DOHH2 (cell line): ENCODE data around the gene PHF20.

Source experiments
- H3F3A ChIP-seq: fragments of 200-600 bp; sonication (generic), shearing (Covaris generic); 2 replicates; pipeline ENCODE4 v1.6.0; 2016; ENCODE audit warnings: antibody characterized with exemption, mild to moderate bottlenecking; ENCODE audit not compliant: control insufficient read depth, insufficient read depth
- H3K27ac ChIP-seq: fragments of 200-600 bp; sonication (generic); 2 replicates; pipeline ENCODE4 v1.5.1; 2014; ENCODE audit warnings: low read depth, mild to moderate bottlenecking, low read length, moderate library complexity
- H3K27me3 ChIP-seq: fragments of 200-600 bp; sonication (generic); 2 replicates; pipeline ENCODE4 v1.6.1; 2014; ENCODE audit warnings: mild to moderate bottlenecking, low read length, mixed read lengths; ENCODE audit not compliant: control insufficient read depth
- H3K36me3 ChIP-seq: fragments of 200-600 bp; sonication (generic); 2 replicates; pipeline ENCODE4 v1.6.1; 2014; ENCODE audit warnings: mild to moderate bottlenecking, low read length, moderate library complexity, mixed read lengths; ENCODE audit not compliant: control insufficient read depth
- H3K4me1 ChIP-seq: fragments of 200-600 bp; sonication (generic); 2 replicates; pipeline ENCODE4 v1.6.1; 2014; ENCODE audit warnings: mild to moderate bottlenecking, low read length, mixed read lengths; ENCODE audit not compliant: control insufficient read depth
- H3K4me2 ChIP-seq: fragments of 200-600 bp; sonication (generic); 2 replicates; pipeline ENCODE4 v1.6.0; 2014; ENCODE audit warnings: mild to moderate bottlenecking, low read length, moderate library complexity
- H3K4me3 ChIP-seq: fragments of 200-600 bp; sonication (generic); 2 replicates; pipeline ENCODE4 v1.5.1; 2014; ENCODE audit warnings: mild to moderate bottlenecking, low read length, mixed read lengths
- H3K79me2 ChIP-seq: fragments of 200-600 bp; sonication (generic); 2 replicates; pipeline ENCODE4 v1.6.1; 2014; ENCODE audit warnings: mild to moderate bottlenecking, low read length, mixed read lengths; ENCODE audit not compliant: control insufficient read depth
- H3K9me2 ChIP-seq: fragments of 200-600 bp; sonication (generic); replicated peaks from 2 replicates; pipeline ENCODE4 v1.6.1; 2014; ENCODE audit warnings: mild to moderate bottlenecking, low read length, mixed read lengths; ENCODE audit not compliant: control insufficient read depth
- H3K9me3 ChIP-seq: fragments of 200-600 bp; sonication (generic); 2 replicates; pipeline ENCODE4 v1.6.1; 2014; ENCODE audit warnings: antibody characterized with exemption, low read length, mixed read lengths; ENCODE audit not compliant: control insufficient read depth, insufficient read depth
- H4K20me1 ChIP-seq: fragments of 200-600 bp; sonication (generic); 2 replicates; pipeline ENCODE4 v1.6.0; 2014; ENCODE audit warnings: low read depth, mild to moderate bottlenecking, antibody characterized with exemption, low read length, moderate library complexity; ENCODE audit not compliant: control insufficient read depth, insufficient read depth
- EZH2phosphoT487 ChIP-seq: fragments of 200-600 bp; sonication (generic); IDR thresholded peaks from 2 replicates; pipeline ENCODE4 v1.6.1; 2017; ENCODE audit warnings: borderline replicate concordance, mild to moderate bottlenecking, antibody characterized with exemption, low read length, moderate library complexity, mixed read lengths
- TF ChIP-seq, protein P1 (sequence below): fragments of 200-600 bp; sonication (generic); IDR thresholded peaks from one replicate; pipeline ENCODE4 v1.5.1; 2014; ENCODE audit warnings: antibody characterized with exemption, mild to moderate bottlenecking, low read depth, low read length; ENCODE audit not compliant: poor library complexity, severe bottlenecking

Gene PHF20

DNA sequence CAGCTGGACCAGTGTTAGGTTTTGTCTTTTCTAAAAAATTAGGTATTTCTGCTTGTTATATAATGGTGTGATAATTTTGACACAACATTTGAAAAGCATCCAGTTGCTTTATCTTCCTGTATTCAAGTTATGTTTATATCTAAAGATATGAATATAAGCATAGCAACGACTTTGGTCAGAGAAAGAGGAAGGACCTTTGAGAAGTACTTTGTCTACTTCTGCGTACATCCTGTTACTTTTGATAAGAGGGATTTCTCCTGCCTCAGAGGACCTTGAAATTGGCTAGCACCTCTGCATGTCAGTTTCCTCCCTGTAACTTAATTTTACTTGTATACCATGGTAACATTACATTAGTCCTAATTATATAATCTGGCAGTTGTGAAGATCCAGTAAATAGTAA lies 24.8 kb downstream of the PHF20 start:
- H3K4me2 ChIP-seq = peak overlapping the region; percentile 55
- TF ChIP-seq, protein P1, sequence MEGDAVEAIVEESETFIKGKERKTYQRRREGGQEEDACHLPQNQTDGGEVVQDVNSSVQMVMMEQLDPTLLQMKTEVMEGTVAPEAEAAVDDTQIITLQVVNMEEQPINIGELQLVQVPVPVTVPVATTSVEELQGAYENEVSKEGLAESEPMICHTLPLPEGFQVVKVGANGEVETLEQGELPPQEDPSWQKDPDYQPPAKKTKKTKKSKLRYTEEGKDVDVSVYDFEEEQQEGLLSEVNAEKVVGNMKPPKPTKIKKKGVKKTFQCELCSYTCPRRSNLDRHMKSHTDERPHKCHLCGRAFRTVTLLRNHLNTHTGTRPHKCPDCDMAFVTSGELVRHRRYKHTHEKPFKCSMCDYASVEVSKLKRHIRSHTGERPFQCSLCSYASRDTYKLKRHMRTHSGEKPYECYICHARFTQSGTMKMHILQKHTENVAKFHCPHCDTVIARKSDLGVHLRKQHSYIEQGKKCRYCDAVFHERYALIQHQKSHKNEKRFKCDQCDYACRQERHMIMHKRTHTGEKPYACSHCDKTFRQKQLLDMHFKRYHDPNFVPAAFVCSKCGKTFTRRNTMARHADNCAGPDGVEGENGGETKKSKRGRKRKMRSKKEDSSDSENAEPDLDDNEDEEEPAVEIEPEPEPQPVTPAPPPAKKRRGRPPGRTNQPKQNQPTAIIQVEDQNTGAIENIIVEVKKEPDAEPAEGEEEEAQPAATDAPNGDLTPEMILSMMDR = no peak
- peak overlapping the region; percentile 29; the same call in 1 of the 2 replicates for H3K4me3 ChIP-seq
- H3K4me1 ChIP-seq = peaks cover 14% of the 10 kb centered on the region
- H3F3A ChIP-seq = peaks cover 6% of the 10 kb centered on the region; the same call in 1 of the 2 replicates
- no peaks in the 10 kb centered on the region for H3K9me2 ChIP-seq
- no peaks in the 10 kb centered on the region for H4K20me1 ChIP-seq
- no peaks in the 10 kb centered on the region for H3K9me3 ChIP-seq
- peaks cover 13% of the 10 kb centered on the region; the same call in 1 of the 2 replicates for H3K36me3 ChIP-seq
- peaks cover 62% of the 10 kb centered on the region for H3K79me2 ChIP-seq
- H3K27me3 ChIP-seq = no peaks in the 10 kb centered on the region
- peak overlapping the region; percentile 61 for H3K27ac ChIP-seq

DNA sequence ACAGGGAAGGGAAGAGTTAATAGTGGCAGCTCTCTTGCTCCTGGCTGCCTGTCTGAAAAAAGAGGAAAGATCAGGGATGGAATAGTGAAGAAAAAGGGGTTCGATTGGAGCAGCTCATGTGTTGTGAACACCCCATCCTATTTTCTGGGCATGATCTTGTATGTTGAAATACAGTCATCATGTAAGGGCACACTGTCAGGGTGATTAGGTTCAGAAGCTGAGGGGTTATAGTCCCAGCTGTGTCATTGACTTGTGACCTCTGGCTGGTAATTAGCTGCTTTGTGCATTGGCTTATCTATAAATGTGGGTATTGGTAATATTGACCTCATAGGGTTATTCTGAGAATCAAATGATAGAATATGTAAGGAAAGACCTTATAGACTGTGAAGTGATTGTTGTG lies 30.1 kb downstream of the PHF20 start:
- Histone ChIP-seq H3K27me3 (no peaks in the 10 kb centered on the region), H4K20me1 (no peaks in the 10 kb centered on the region), H3K9me2 (no peaks in the 10 kb centered on the region), H3K4me3 (no peak overlapping the region), H3K9me3 (no peaks in the 10 kb centered on the region), H3K4me1 (peaks cover 4% of the 10 kb centered on the region), H3K79me2 (peaks cover 35% of the 10 kb centered on the region), H3K36me3 (peaks cover 26% of the 10 kb centered on the region), H3K4me2 (no peak overlapping the region), H3F3A (no peaks in the 10 kb centered on the region), H3K27ac (no peak overlapping the region)
- TF ChIP-seq, protein P1 = no peak
- TF ChIP-seq EZH2phosphoT487 = no peak

DNA sequence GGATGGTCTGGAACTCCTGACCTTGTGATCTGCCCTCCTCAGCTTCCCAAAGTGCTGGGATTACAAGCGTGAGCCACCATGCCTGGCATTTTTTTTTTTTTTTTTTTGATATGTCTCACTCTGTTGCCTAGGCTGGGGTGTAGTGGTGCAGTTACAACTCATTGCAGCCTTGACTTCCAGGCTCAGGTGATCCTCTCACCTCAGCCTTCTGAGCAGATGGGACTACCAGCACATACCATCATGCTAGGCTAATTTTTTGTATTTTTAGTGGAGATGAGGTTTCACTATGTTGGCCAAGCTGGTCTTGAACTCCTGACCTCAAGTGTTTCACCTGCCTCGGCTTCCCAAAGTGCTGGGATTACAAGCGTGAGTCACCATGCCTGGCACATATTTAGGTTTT lies 34.3 kb downstream of the PHF20 start:
- peaks cover 8% of the 10 kb centered on the region for H3K79me2 ChIP-seq
- no peaks in the 10 kb centered on the region for H4K20me1 ChIP-seq

More for the DNA sequence above, 34.3 kb downstream of the PHF20 start:
- no peaks in the 10 kb centered on the region for H3K9me3 ChIP-seq
- no peaks in the 10 kb centered on the region for H3K9me2 ChIP-seq
- no peaks in the 10 kb centered on the region for H3K27me3 ChIP-seq
- no peak overlapping the region for H3K27ac ChIP-seq
- no peaks in the 10 kb centered on the region for H3F3A ChIP-seq
- no peak overlapping the region for H3K4me3 ChIP-seq
- no peak overlapping the region for H3K4me2 ChIP-seq
- H3K36me3 ChIP-seq = peaks cover 25% of the 10 kb centered on the region
- TF ChIP-seq, protein P1 = no peak
- no peaks in the 10 kb centered on the region for H3K4me1 ChIP-seq
